Stomach (tissue), 9 donors: ENCODE results near the gene CACNA2D3. TPM values are rescaled to one million over a fixed set of nuclear protein-coding genes. Genes with fewer than 3 reads are reported as not detected.

Source experiments
- DNase-seq, 2 donors: peaks; one replicate each; pipeline versions ENCODE4 v3.0.0 to v3.0.0-alpha.2; 2013 to 2019
- H3K27ac ChIP-seq, 5 donors: fragments of 200-600 bp in 4 of 5; sonication (generic) in 4 of 5; one replicate each; pipeline ENCODE4 v1.5.1; 2013 to 2019; ENCODE audit warnings: mild to moderate bottlenecking in 1 of 5, moderate library complexity in 1 of 5
- H3K27me3 ChIP-seq, 3 donors: fragments of 200-600 bp; sonication (generic); one replicate each; pipeline ENCODE4 v1.5.1; 2017 to 2019; ENCODE audit warnings: mixed run types in 1 of 3
- H3K36me3 ChIP-seq, 4 donors: fragments of 200-600 bp; sonication (generic); 1 replicate in 3 of 4; 2 replicates in 1 of 4; pipeline ENCODE4 v1.5.1; 2016 to 2019
- H3K4me1 ChIP-seq, 4 donors: fragments of 200-600 bp; sonication (generic); one replicate each; pipeline ENCODE4 v1.5.1; 2016 to 2019
- H3K4me3 ChIP-seq, 4 donors: fragments of 200-600 bp; sonication (generic) in 3 of 4; one replicate each; pipeline ENCODE4 v1.5.1; 2016 to 2019; ENCODE audit warnings: mild to moderate bottlenecking in 1 of 4
- H3K9me3 ChIP-seq, 4 donors: fragments of 200-600 bp; sonication (generic); one replicate each; pipeline ENCODE4 v1.5.1; 2016 to 2019
- CTCF ChIP-seq, 7 experiments: fragments of 450-650 bp in 4 of 7; fragments of 200-600 bp in 3 of 7; sonication (generic) in 3 of 7; IDR thresholded peaks; one replicate each; pipeline ENCODE4 v1.5.1; 2016 to 2019; ENCODE audit warnings: antibody characterized with exemption in 7 of 7, control low read depth in 2 of 7, mild to moderate bottlenecking in 1 of 7
- EP300 ChIP-seq: sonication (generic); formaldehyde crosslinking; IDR thresholded peaks from one replicate; pipeline ENCODE4 v1.6.1; 2017; ENCODE audit warnings: antibody characterized with exemption
- POLR2A ChIP-seq, 4 donors: fragments of 450-650 bp; IDR thresholded peaks; one replicate each; pipeline ENCODE4 v1.6.1; 2016; ENCODE audit warnings: antibody characterized with exemption in 4 of 4, control low read depth in 2 of 4, mild to moderate bottlenecking in 1 of 4, moderate library complexity in 1 of 4
- POLR2AphosphoS5 ChIP-seq, 3 donors: sonication (generic); formaldehyde crosslinking; IDR thresholded peaks; one replicate each; pipeline ENCODE4 v1.6.1; 2016; ENCODE audit warnings: antibody characterized with exemption in 3 of 3
- WGBS, 5 donors: extraction: QIAGEN DNeasy Blood & Tissue Kit in 3 of 5; methylation state at CpG; one replicate each; pipeline versions ENCODE4 v1.1.5 to v1.1.7; 2013 to 2018; 5-methylcytosine and 5-hydroxymethylcytosine counted together
- intact Hi-C: fragments of 100-400 bp; cut with DNase I; formaldehyde crosslinking; loops from one replicate; pipeline ENCODE4 v1.15.1; 2023; ENCODE audit warnings: low total_unique reads
- polyA plus RNA-seq, 3 donors: library from polyadenylated mRNA; stranded (reverse); fragments of 200-250 nt; gene quantifications; one replicate each; pipeline ENCODE4 v1.2.3, GENCODE V29; 2013
- total RNA-seq, 5 donors: library from RNA; depleted of rRNA; stranded (reverse); fragments of >200 nt; gene quantifications; one replicate each; pipeline versions ENCODE4 v1.1.0 to v1.2.3, GENCODE V29; 2014 to 2016
- donor health status: healthy with polysubstance abuse.
- donor health status: Bipolar disorder and iron deficiency.
- donor health status: healthy.

The CACNA2D3 gene
- total and polyA plus RNA-seq, 8 donors: 0.56 to 54.0 (median 2.9) TPM; not detected in 1

- H3K27ac ChIP-seq: no peak overlapping the region
- no peak overlapping the region for H3K4me3 ChIP-seq
- no peaks in the 10 kb centered on the region for H3K9me3 ChIP-seq
- H3K4me1 ChIP-seq: peaks cover 0 to 24% (median 6%) of the 10 kb centered on the region in 4 donors
- no peaks in the 10 kb centered on the region for H3K27me3 ChIP-seq
- whole genome bisulfite sequencing, 5 donors: 0 to 11% (median 7%) methylated on average over 1 of the region's 1 CpG
- TF ChIP-seq POLR2A (IDR thresholded peaks at IDR 0.05) (no peak), POLR2AphosphoS5 (IDR thresholded peaks at IDR 0.05) (no peak), EP300 (no peak), CTCF (IDR thresholded peaks at IDR 0.05) (no peak)
- intact Hi-C loops: no loop called here
- H3K36me3 ChIP-seq: no peaks in the 10 kb centered on the region
- peak in 1 of 2 donors; percentile 54 for DNase-seq
Observed at GRCh38 chr3:54822206-54822605, 699.9 kb downstream of the CACNA2D3 start.

- DNase-seq: no peak
- Histone ChIP-seq H3K4me3 (no peak overlapping the region), H3K4me1 (peaks cover 0 to 20% (median 5%) of the 10 kb centered on the region in 4 donors), H3K27ac (no peak overlapping the region), H3K36me3 (no peaks in the 10 kb centered on the region), H3K9me3 (peaks cover 0 to 12% (median 8%) of the 10 kb centered on the region in 4 donors), H3K27me3 (no peaks in the 10 kb centered on the region)
- intact Hi-C loops: no loop called here
- 64 to 80% (median 70%) methylated on average over 3 of the region's 3 CpGs for WGBS, 5 donors
- TF ChIP-seq POLR2A (IDR thresholded peaks at IDR 0.05): no peak
- TF ChIP-seq POLR2AphosphoS5 (IDR thresholded peaks at IDR 0.05): peak in 1 of 3 donors; percentile 24
- TF ChIP-seq CTCF (IDR thresholded peaks at IDR 0.05): no peak
- TF ChIP-seq EP300: no peak
Observed at GRCh38 chr3:54826251-54826691, 703.9 kb downstream of the CACNA2D3 start.

GRCh38 chr3:54827056-54827687 is 704.8 kb downstream of the CACNA2D3 start:
- 53 to 64% (median 58%) methylated on average over 9 of the region's 9 CpGs for WGBS, 5 donors
- H3K27me3 ChIP-seq: no peaks in the 10 kb centered on the region
- peaks cover 0 to 11% (median 2%) of the 10 kb centered on the region in 4 donors for H3K4me1 ChIP-seq
- intact Hi-C loops: no loop called here
- H3K4me3 ChIP-seq: no peak overlapping the region
- H3K27ac ChIP-seq: no peak overlapping the region
- no peak for TF ChIP-seq CTCF (IDR thresholded peaks at IDR 0.05)
- no peak for TF ChIP-seq POLR2A (IDR thresholded peaks at IDR 0.05)
- DNase-seq: no peak
- H3K36me3 ChIP-seq: no peaks in the 10 kb centered on the region
- H3K9me3 ChIP-seq: peaks cover 0 to 13% (median 8%) of the 10 kb centered on the region in 4 donors

GRCh38 chr3:54827776-54828175 is 705.4 kb downstream of the CACNA2D3 start:
- intact Hi-C loops: no loop called here
- no peak overlapping the region for H3K27ac ChIP-seq
- TF ChIP-seq EP300 (no peak), CTCF (IDR thresholded peaks at IDR 0.05) (no peak), POLR2A (IDR thresholded peaks at IDR 0.05) (no peak), POLR2AphosphoS5 (IDR thresholded peaks at IDR 0.05) (no peak)
- no peaks in the 10 kb centered on the region for H3K27me3 ChIP-seq
- DNase-seq: no peak
- peaks cover 0 to 13% (median 8%) of the 10 kb centered on the region in 4 donors for H3K9me3 ChIP-seq
- H3K4me1 ChIP-seq: peaks cover 0 to 6% (median 0%) of the 10 kb centered on the region in 4 donors
- 73 to 87% (median 79%) methylated on average over 2 of the region's 2 CpGs for WGBS, 5 donors
- H3K36me3 ChIP-seq: no peaks in the 10 kb centered on the region
- no peak overlapping the region for H3K4me3 ChIP-seq
